Measurements from ENCODE around the gene ANK2. TPM values are rescaled to one million over a fixed set of nuclear protein-coding genes. Genes with fewer than 3 reads are reported as not detected.

Gene ANK2
- polyA plus RNA-seq, 1 donor (not counting 4 experiments of a cell fraction or from before 2014, with no cell fraction given) = 0.22 TPM

- no peaks in the 10 kb centered on the region for H3K79me2 ChIP-seq (ENCODE audit: control insufficient read depth, insufficient read depth, low read length)
- no peaks in the 10 kb centered on the region for H3K4me1 ChIP-seq (ENCODE audit: control insufficient read depth, extremely low read depth, insufficient read depth, low read length)
- H3K27me3 ChIP-seq (ENCODE audit: control insufficient read depth, extremely low read depth, insufficient read depth, low read length) = no peaks in the 10 kb centered on the region
- no peak overlapping the region for H3K9ac ChIP-seq (ENCODE audit: control insufficient read depth, extremely low read depth, insufficient read depth, low read length)
- dilution Hi-C loops (cut with MboI; ENCODE audit: extremely low pct_ligation_motif_present, low sequenced_read_pairs) = no loop called here
- H3K4me2 ChIP-seq (ENCODE audit: control insufficient read depth, extremely low read depth, insufficient read depth, low read depth, low read length) = no peak overlapping the region
- no peaks in the 10 kb centered on the region for H3K36me3 ChIP-seq (ENCODE audit: control insufficient read depth in 2 of 2, extremely low read depth in 1 of 2, insufficient read depth in 2 of 2, low read length in 2 of 2)
- DNase-seq (ENCODE audit: low read depth, low spot score) (no peak), FAIRE-seq (no peak)
- TF ChIP-seq EZH2 (IDR thresholded peaks at IDR 0.05; ENCODE audit: low read length) = no peak
- TF ChIP-seq CTCF (optimal IDR thresholded peaks at IDR 0.05 in 1 of 3, IDR thresholded peaks at IDR 0.05 in 1 of 3, conservative IDR thresholded peaks at IDR 0.05 in 1 of 3; ENCODE audit: extremely low read depth in 1 of 3, insufficient read depth in 2 of 3, low read length in 3 of 3) = no peak
- no peak overlapping the region for H3K27ac ChIP-seq (ENCODE audit: control insufficient read depth, insufficient read depth, low read length)
- no peak overlapping the region for H2AFZ ChIP-seq (ENCODE audit: control insufficient read depth, low read length)
- no peaks in the 10 kb centered on the region for H4K20me1 ChIP-seq (ENCODE audit: control insufficient read depth, extremely low read depth, insufficient read depth, low read length)
- no peaks in the 10 kb centered on the region for H3K9me3 ChIP-seq (ENCODE audit: control insufficient read depth, low read depth, low read length)
- H3K9me1 ChIP-seq (ENCODE audit: control insufficient read depth, extremely low read depth, insufficient read depth, low read length) = no peaks in the 10 kb centered on the region
- H3K4me3 ChIP-seq (ENCODE audit: control insufficient read depth in 2 of 3, extremely low read depth in 1 of 3, insufficient read depth in 2 of 3, low read depth in 1 of 3, low read length in 3 of 3) = no peak overlapping the region
Observed at GRCh38 chr4:113170805-113171468, 121.5 kb downstream of the ANK2 start.

- dilution Hi-C loops (cut with MboI; ENCODE audit: extremely low pct_ligation_motif_present, low sequenced_read_pairs) = no loop called here
Observed at GRCh38 chr4:113173126-113173792, 123.8 kb downstream of the ANK2 start.

More at GRCh38 chr4:113173126-113173792, 123.8 kb downstream of the ANK2 start:
- no peak for TF ChIP-seq CTCF (optimal IDR thresholded peaks at IDR 0.05 in 1 of 3, IDR thresholded peaks at IDR 0.05 in 1 of 3, conservative IDR thresholded peaks at IDR 0.05 in 1 of 3; ENCODE audit: extremely low read depth in 1 of 3, insufficient read depth in 2 of 3, low read length in 3 of 3)
- no peaks in the 10 kb centered on the region for H3K9me3 ChIP-seq (ENCODE audit: control insufficient read depth, low read depth, low read length)
- no peak for FAIRE-seq
- no peaks in the 10 kb centered on the region for H3K9me1 ChIP-seq (ENCODE audit: control insufficient read depth, extremely low read depth, insufficient read depth, low read length)
- no peaks in the 10 kb centered on the region for H3K36me3 ChIP-seq (ENCODE audit: control insufficient read depth in 2 of 2, extremely low read depth in 1 of 2, insufficient read depth in 2 of 2, low read length in 2 of 2)
- H3K4me3 ChIP-seq (ENCODE audit: control insufficient read depth in 2 of 3, extremely low read depth in 1 of 3, insufficient read depth in 2 of 3, low read depth in 1 of 3, low read length in 3 of 3) = no peak overlapping the region
- no peaks in the 10 kb centered on the region for H4K20me1 ChIP-seq (ENCODE audit: control insufficient read depth, extremely low read depth, insufficient read depth, low read length)
- no peak overlapping the region for H3K4me2 ChIP-seq (ENCODE audit: control insufficient read depth, extremely low read depth, insufficient read depth, low read depth, low read length)
- no peaks in the 10 kb centered on the region for H3K27me3 ChIP-seq (ENCODE audit: control insufficient read depth, extremely low read depth, insufficient read depth, low read length)
- no peaks in the 10 kb centered on the region for H3K79me2 ChIP-seq (ENCODE audit: control insufficient read depth, insufficient read depth, low read length)
- H3K27ac ChIP-seq (ENCODE audit: control insufficient read depth, insufficient read depth, low read length) = no peak overlapping the region
- no peaks in the 10 kb centered on the region for H3K4me1 ChIP-seq (ENCODE audit: control insufficient read depth, extremely low read depth, insufficient read depth, low read length)
- H2AFZ ChIP-seq (ENCODE audit: control insufficient read depth, low read length) = no peak overlapping the region
- no peak for DNase-seq (ENCODE audit: low read depth, low spot score)
- H3K9ac ChIP-seq (ENCODE audit: control insufficient read depth, extremely low read depth, insufficient read depth, low read length) = no peak overlapping the region
